ENCODE measurements around the gene STXBP6.

GRCh38 chr14:24838945-24839616 lies 210.9 kb downstream of the STXBP6 start:
- TF ChIP-seq HDGF (IDR thresholded peaks at IDR 0.05) (no peak), TBL1XR1 (IDR thresholded peaks at IDR 0.05; ENCODE audit: low read depth, low read length) (no peak), POLR2AphosphoS5 (IDR thresholded peaks at IDR 0.05; ENCODE audit: low read length) (no peak), YY1 (IDR thresholded peaks at IDR 0.05; ENCODE audit: low read depth, low read length) (no peak), CBX5 (IDR thresholded peaks at IDR 0.05; ENCODE audit: low read depth) (no peak), POLR2A (IDR thresholded peaks at IDR 0.05; ENCODE audit: low read depth, low read length) (no peak), ELK1 (IDR thresholded peaks at IDR 0.05; ENCODE audit: low read depth, low read length) (no peak), CTCF (IDR thresholded peaks at IDR 0.05 in 2 of 3, conservative IDR thresholded peaks at IDR 0.05 in 1 of 3; ENCODE audit: control insufficient read depth in 2 of 3, extremely low read depth in 1 of 3, insufficient read depth in 1 of 3, low read depth in 3 of 3, low read length in 3 of 3) (no peak), FOXK2 (IDR thresholded peaks at IDR 0.05) (no peak), RBBP5 (conservative IDR thresholded peaks at IDR 0.05) (no peak)
